K562 (cell line): Measurements from ENCODE around the gene UCHL5. TPM values are rescaled to one million over a fixed set of nuclear protein-coding genes. Genes with fewer than 3 reads are reported as not detected.
"Not testable (repeated sequence)": the region's sequence is repeated elsewhere in the genome, so short reads cannot be mapped to it uniquely, and the experiment has no call there.

Source experiments
- ATAC-seq: fragments of 200-7000 bp; cut with Tn5 transposase; 3 replicates; pipeline ENCODE4 v1.9.1; 2020; ENCODE audit warnings: moderate library complexity
- BruUV-seq: library from RNA; stranded (reverse); fragments of 400-500 nt; replicated peaks from 2 replicates; lab custom pipeline; 2021; lab: Mats Ljungman, UMichigan
- CTCF ChIA-PET: fragments of 300-600 bp; formaldehyde crosslinking; extraction: SDS; loops from one replicate; lab custom pipeline; 2021; ENCODE audit warnings: low intra/inter-chr PET ratio; lab: Yijun Ruan, JAX
- POLR2A ChIA-PET: fragments of 300-600, 350-650 bp; sonication (Branson Sonifier 250); formaldehyde crosslinking; extraction: SDS; loops from one replicate; lab custom pipeline; 2021; ENCODE audit warnings: antibody characterized with exemption, inconsistent platforms; lab: Yijun Ruan, JAX
- DNase-seq, 4 experiments: peaks; one replicate each; pipeline versions ENCODE4 v3.0.0 to v3.0.0-alpha.2; 2011 to 2018; ENCODE audit warnings: low spot score in 3 of 4, mixed read lengths in 3 of 4; ENCODE audit errors: extremely low read depth in 1 of 4
- FAIRE-seq: peaks from 2 replicates; lab custom pipeline; 2011; peaks lifted over from hg19 to GRCh38; lab: Jason Lieb, UNC
- H2AFZ ChIP-seq: 2 replicates; pipeline ENCODE4 v1.6.0; 2011; ENCODE audit warnings: low read depth, low read length, control low read depth, inconsistent platforms
- H3K27ac ChIP-seq: fragments of 200-600 bp; 3 replicates; pipeline ENCODE4 v1.8.0; 2011; ENCODE audit warnings: low read depth, mild to moderate bottlenecking, control low read depth, inconsistent platforms, low read length, moderate library complexity, mixed read lengths; ENCODE audit errors: extremely low read depth
- H3K27me3 ChIP-seq, 2 experiments: fragments of 300-600 bp in 1 of 2; 2 replicates in 1 of 2; 3 replicates in 1 of 2; pipeline versions ENCODE4 v1.6.0 to v1.8.0; 2011; ENCODE audit warnings: inconsistent platforms in 2 of 2, low read length in 2 of 2, mild to moderate bottlenecking in 1 of 2, mixed read lengths in 1 of 2, moderate library complexity in 1 of 2; ENCODE audit not compliant: control insufficient read depth in 2 of 2, insufficient read depth in 2 of 2
- H3K36me3 ChIP-seq: fragments of 300-600 bp; 3 replicates; pipeline ENCODE4 v1.8.0; 2011; ENCODE audit warnings: mild to moderate bottlenecking, low read length, inconsistent platforms; ENCODE audit not compliant: control insufficient read depth, insufficient read depth
- H3K4me1 ChIP-seq, 2 experiments: fragments of 200-600 bp in 1 of 2; replicated peaks in 1 of 2; 2 replicates in 1 of 2; 3 replicates in 1 of 2; pipeline versions ENCODE4 v1.5.1 to v1.8.0; 2011; ENCODE audit warnings: inconsistent platforms in 2 of 2, low read length in 2 of 2, mild to moderate bottlenecking in 1 of 2, mixed read lengths in 1 of 2, moderate library complexity in 1 of 2; ENCODE audit not compliant: control insufficient read depth in 2 of 2, insufficient read depth in 2 of 2
- H3K4me2 ChIP-seq: 2 replicates; pipeline ENCODE4 v1.6.1; 2011; ENCODE audit warnings: low read length, control low read depth, inconsistent platforms, mixed read lengths; ENCODE audit not compliant: insufficient read depth
- H3K4me3 ChIP-seq: fragments of 200-600 bp; sonication (generic), shearing (Covaris generic); 2 replicates; pipeline ENCODE4 v1.5.1; 2016; ENCODE audit warnings: control low read depth, inconsistent platforms
- H3K79me2 ChIP-seq: fragments of 200-600 bp; 3 replicates; pipeline ENCODE4 v1.8.0; 2011; ENCODE audit warnings: low read length, inconsistent platforms; ENCODE audit not compliant: control insufficient read depth, insufficient read depth
- H3K9ac ChIP-seq, 2 experiments: 2 replicates each; pipeline versions ENCODE4 v1.6.0 to v1.6.1; 2011; ENCODE audit warnings: low read depth in 2 of 2, low read length in 2 of 2, control low read depth in 1 of 2, inconsistent platforms in 1 of 2, mild to moderate bottlenecking in 1 of 2, mixed read lengths in 1 of 2; ENCODE audit not compliant: insufficient read depth in 1 of 2
- H3K9me1 ChIP-seq: one replicate; pipeline ENCODE4 v1.6.0; 2011; ENCODE audit warnings: inconsistent platforms, mild to moderate bottlenecking, low read length, moderate library complexity; ENCODE audit not compliant: control insufficient read depth, insufficient read depth
- H3K9me3 ChIP-seq: replicated peaks from 2 replicates; pipeline ENCODE4 v1.5.1; 2011; ENCODE audit warnings: low read depth, low read length, inconsistent platforms; ENCODE audit not compliant: control insufficient read depth, insufficient read depth
- H4K20me1 ChIP-seq: replicated peaks from 2 replicates; pipeline ENCODE4 v1.6.1; 2011; ENCODE audit warnings: low read length, inconsistent platforms, mixed read lengths; ENCODE audit not compliant: control insufficient read depth, insufficient read depth
- ASH1L ChIP-seq: fragments of 450-650 bp; IDR thresholded peaks from 2 replicates; pipeline ENCODE4 v1.6.1; 2018; ENCODE audit warnings: borderline replicate concordance, mild to moderate bottlenecking, low read depth; ENCODE audit not compliant: partially characterized antibody
- EHMT2 ChIP-seq: fragments of 450-650 bp; IDR thresholded peaks from 2 replicates; pipeline ENCODE4 v1.6.1; 2018; ENCODE audit warnings: antibody characterized with exemption
- FUS ChIP-seq: fragments of 200-400 bp; formaldehyde crosslinking; optimal IDR thresholded peaks from 2 replicates; pipeline ENCODE3; 2017; ENCODE audit warnings: low read depth, low read length
- HMG20B ChIP-seq: fragments of 250-450 bp; sonication (Bioruptor Pico); IDR thresholded peaks from 2 replicates; pipeline ENCODE4 v1.5.0; 2021; ENCODE audit warnings: mild to moderate bottlenecking
- HNRNPK ChIP-seq: fragments of 200-400 bp; formaldehyde crosslinking; IDR thresholded peaks from one replicate; pipeline ENCODE4 v1.6.1; 2018; ENCODE audit warnings: mild to moderate bottlenecking, low read depth, low read length; ENCODE audit not compliant: poor library complexity, severe bottlenecking
- POLR2AphosphoS2 ChIP-seq: IDR thresholded peaks from 2 replicates; pipeline ENCODE4 v1.6.1; 2012; ENCODE audit warnings: low read length, improper control_type of control experiment
- PTTG1 ChIP-seq: fragments of 450-650 bp; IDR thresholded peaks from 2 replicates; pipeline ENCODE4 v1.6.1; 2016; ENCODE audit warnings: low read depth, mild to moderate bottlenecking, missing genetic modification characterization, missing compliant biosample characterization
- RBFOX2 ChIP-seq: fragments of 200-400 bp; formaldehyde crosslinking; IDR thresholded peaks from 2 replicates; pipeline ENCODE4 v1.6.1; 2017; ENCODE audit warnings: low read depth, mild to moderate bottlenecking, low read length, moderate library complexity
- ZBTB7A ChIP-seq: IDR thresholded peaks from 2 replicates; pipeline ENCODE4 v1.6.1; 2011; ENCODE audit warnings: low read depth, mild to moderate bottlenecking, low read length, moderate library complexity, borderline replicate concordance; ENCODE audit not compliant: control insufficient read depth
- ZNF384 ChIP-seq: IDR thresholded peaks from 2 replicates; pipeline ENCODE4 v1.6.1; 2012; ENCODE audit warnings: low read depth, low read length, improper control_type of control experiment
- ZNF586 ChIP-seq: fragments of 450-650 bp; formaldehyde crosslinking; conservative IDR thresholded peaks from 2 replicates; pipeline ENCODE4 v1.4.0; 2020; ENCODE audit warnings: mild to moderate bottlenecking, moderate library complexity
- ZNF699 ChIP-seq: fragments of 250-450 bp; sonication (Bioruptor Pico); IDR thresholded peaks from 2 replicates; pipeline ENCODE4 v1.8.0; 2021; ENCODE audit warnings: mild to moderate bottlenecking, moderate library complexity; ENCODE audit not compliant: insufficient replicate concordance
- ZSCAN32 ChIP-seq: fragments of 450-650 bp; formaldehyde crosslinking; IDR thresholded peaks from 2 replicates; pipeline ENCODE4 v1.4.0; 2020; ENCODE audit warnings: mild to moderate bottlenecking, moderate library complexity
- WGBS: fragments of 100-300 bp; shearing (Covaris generic); methylation state at CpG from one replicate; pipeline ENCODE4 v1.1.6; 2016; ENCODE audit warnings: low coverage, mixed read lengths; ENCODE audit not compliant: insufficient coverage; ENCODE audit errors: missing lambda C conversion rate; 5-methylcytosine and 5-hydroxymethylcytosine counted together
- in situ Hi-C: fragments of 300-500 bp; cut with MboI; formaldehyde crosslinking; loops from 4 replicates; pipeline ENCODE4 v1.15.0; 2018; ENCODE audit warnings: inconsistent platforms, mixed read lengths
- intact Hi-C: fragments of 100-400 bp; cut with micrococcal nuclease; formaldehyde crosslinking; loops from 2 replicates; pipeline ENCODE4 v1.14.2; 2022
- polyA plus RNA-seq, 8 experiments: library from polyadenylated mRNA; depleted of rRNA in 4 of 8; stranded (reverse) in 5 of 8; unstranded in 3 of 8; fragments of >200 nt; fragmentation: Nextera tagmentation in 2 of 8; fragmentation: Illumina TruSeq in 1 of 8; extraction: Ambion mirVana in 2 of 8; extraction: Trizol in 1 of 8; gene quantifications; 2 replicates each; pipeline versions ENCODE4 v1.2.1 to v1.2.3, GENCODE V29; 2011 to 2014; ENCODE audit warnings: inconsistent platforms in 1 of 8, missing spikeins in 1 of 8
- total RNA-seq, 7 experiments: library from RNA; depleted of rRNA in 6 of 7; stranded (reverse); fragments of >200 nt in 6 of 7; fragmentation: Illumina TruSeq in 2 of 7; extraction: Trizol in 2 of 7; gene quantifications; 2 replicates each; pipeline versions ENCODE4 v1.2.1 to v1.2.3, GENCODE V29; 2011 to 2021; ENCODE audit warnings: low replicate concordance in 1 of 7
- TF ChIP-seq, protein P1 (sequence below), 2 experiments: IDR thresholded peaks in 1 of 2; conservative IDR thresholded peaks in 1 of 2; 2 replicates each; pipeline ENCODE4 v1.6.1; 2016; ENCODE audit warnings: low read depth in 2 of 2, mild to moderate bottlenecking in 1 of 2, missing compliant biosample characterization in 1 of 2, missing genetic modification characterization in 1 of 2, moderate library complexity in 1 of 2

UCHL5 gene
- total and polyA plus RNA-seq, 9 of the 15 experiments (the other 6 are each of a cell fraction or from before 2014, with no cell fraction given) = 61.0 to 206 (median 122) TPM

DNA sequence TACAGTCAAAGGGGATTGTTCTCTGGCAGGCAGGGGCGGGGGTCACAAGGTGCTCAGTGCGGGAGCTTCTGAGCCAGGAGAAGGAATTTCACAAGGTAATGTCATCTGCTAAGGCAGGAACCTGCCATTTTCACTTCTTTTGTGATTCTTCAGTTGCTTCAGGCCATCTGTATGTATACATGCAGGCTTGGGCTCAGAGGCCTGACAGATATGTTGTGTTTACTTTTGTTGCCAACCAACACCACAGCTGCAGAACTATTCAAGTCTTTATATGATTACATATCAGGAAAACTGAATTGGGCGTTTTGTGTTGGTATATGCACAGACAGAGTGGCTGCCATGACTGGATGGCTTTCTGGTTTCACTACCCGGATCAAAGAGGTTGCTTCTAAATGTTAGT is 78.8 kb downstream of the UCHL5 start:
- in situ Hi-C loops, ATAC-seq, H3K79me2 ChIP-seq, H3K4me3 ChIP-seq, H3K4me2 ChIP-seq, H3K27ac ChIP-seq, BruUV-seq, H3K9ac ChIP-seq, H3K27me3 ChIP-seq, H3K36me3 ChIP-seq, H4K20me1 ChIP-seq, FAIRE-seq, POLR2A ChIA-PET, H3K9me3 ChIP-seq, H3K9me1 ChIP-seq, DNase-seq, CTCF ChIA-PET, H2AFZ ChIP-seq, intact Hi-C loops: not testable (repeated sequence)
- WGBS = 74% methylated on average over 4 of the region's 4 CpGs
- peaks cover 0 to 34% of the 10 kb centered on the region in 2 experiments; a peak in 3 of 5 replicates for H3K4me1 ChIP-seq

DNA sequence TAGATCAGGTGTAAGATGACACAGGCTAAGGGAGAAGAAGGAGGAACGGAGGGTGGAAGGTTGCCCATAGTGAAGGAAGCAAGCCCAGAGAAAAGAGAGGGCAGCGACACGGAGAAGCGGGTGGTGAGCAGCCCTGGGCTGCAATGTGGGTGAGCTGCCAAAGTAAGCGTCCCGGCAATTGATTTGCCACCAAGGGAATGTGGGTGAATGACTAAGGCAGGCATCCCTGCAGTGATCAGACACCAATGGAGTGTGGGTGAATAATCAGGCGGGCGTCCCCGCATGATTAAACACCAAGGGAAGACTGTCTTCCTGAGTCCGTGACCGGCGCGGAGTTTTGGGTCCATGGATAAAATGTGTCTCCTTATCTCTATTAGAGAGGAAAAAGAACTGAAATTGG is 79.6 kb downstream of the UCHL5 start:
- Histone ChIP-seq H3K79me2 (no peaks in the 10 kb centered on the region), H3K36me3 (no peaks in the 10 kb centered on the region), H3K9me1 (no peaks in the 10 kb centered on the region), H3K9me3 (no peaks in the 10 kb centered on the region), H2AFZ (no peak overlapping the region), H3K27ac (no peak overlapping the region), H4K20me1 (no peaks in the 10 kb centered on the region), H3K4me3 (no peak overlapping the region), H3K9ac (no peak overlapping the region), H3K4me1 (peaks cover 0 to 29% of the 10 kb centered on the region in 2 experiments; a peak in 3 of 5 replicates), H3K4me2 (no peak overlapping the region), H3K27me3 (no peaks in the 10 kb centered on the region; a peak in 1 of 5 replicates)
- FAIRE-seq (no peak), ATAC-seq (no peak), DNase-seq (no peak)
- CTCF ChIA-PET = no interaction called here
- POLR2A ChIA-PET = no interaction called here
- in situ Hi-C loops (no loop called here), intact Hi-C loops (no loop called here)
- 90% methylated on average over 13 of the region's 13 CpGs for WGBS
- no TSS peak for BruUV-seq
- TF ChIP-seq HMG20B (no peak), ASH1L (no peak), ZNF699 (CRISPR knock-in tag) (no peak), HNRNPK (no peak), ZSCAN32 (CRISPR knock-in tag) (no peak), POLR2AphosphoS2 (no peak), FUS (no peak), PTTG1 (tag) (no peak), ZNF586 (CRISPR knock-in tag) (no peak), ZBTB7A (no peak), RBFOX2 (no peak), EHMT2 (no peak), ZNF384 (no peak)
- TF ChIP-seq, protein P1, sequence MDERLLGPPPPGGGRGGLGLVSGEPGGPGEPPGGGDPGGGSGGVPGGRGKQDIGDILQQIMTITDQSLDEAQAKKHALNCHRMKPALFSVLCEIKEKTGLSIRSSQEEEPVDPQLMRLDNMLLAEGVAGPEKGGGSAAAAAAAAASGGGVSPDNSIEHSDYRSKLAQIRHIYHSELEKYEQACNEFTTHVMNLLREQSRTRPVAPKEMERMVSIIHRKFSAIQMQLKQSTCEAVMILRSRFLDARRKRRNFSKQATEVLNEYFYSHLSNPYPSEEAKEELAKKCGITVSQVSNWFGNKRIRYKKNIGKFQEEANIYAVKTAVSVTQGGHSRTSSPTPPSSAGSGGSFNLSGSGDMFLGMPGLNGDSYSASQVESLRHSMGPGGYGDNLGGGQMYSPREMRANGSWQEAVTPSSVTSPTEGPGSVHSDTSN (CRISPR knock-in tag; IDR thresholded peaks at IDR 0.05; ENCODE audit: low read depth) = no peak
- TF ChIP-seq, protein P1 (tag; conservative IDR thresholded peaks at IDR 0.05; ENCODE audit: low read depth) = no peak
